AG04449 (cell line): ENCODE results near the gene HNRNPC.
"Not testable (repeated sequence)": the region's sequence is repeated elsewhere in the genome, so short reads cannot be mapped to it uniquely, and the experiment has no call there.

Experiments
- CTCF ChIA-PET: fragments of 350-600 bp; formaldehyde crosslinking; extraction: SDS; loops from one replicate; lab custom pipeline; 2021; ENCODE audit warnings: antibody characterized with exemption; lab: Yijun Ruan, JAX
- POLR2A ChIA-PET: fragments of 400-600, 350-600 bp; formaldehyde crosslinking; extraction: SDS; loops from one replicate; lab custom pipeline; 2020; ENCODE audit warnings: antibody characterized with exemption, inconsistent platforms; lab: Yijun Ruan, JAX
- DNase-seq: peaks from one replicate; pipeline ENCODE4 v3.0.0-alpha.2; 2010; ENCODE audit warnings: low read depth, low spot score
- H3K4me3 ChIP-seq: 2 replicates; pipeline ENCODE4 v1.5.1; 2011; ENCODE audit warnings: low read depth, mild to moderate bottlenecking, control low read depth, low read length
- TF ChIP-seq, protein P1 (sequence below): IDR thresholded peaks from one replicate; pipeline ENCODE4 v1.5.1; 2011; ENCODE audit warnings: mild to moderate bottlenecking, moderate library complexity, low read length, control low read depth, inconsistent platforms; ENCODE audit not compliant: insufficient read depth; ENCODE audit errors: missing control alignments

HNRNPC gene

DNA sequence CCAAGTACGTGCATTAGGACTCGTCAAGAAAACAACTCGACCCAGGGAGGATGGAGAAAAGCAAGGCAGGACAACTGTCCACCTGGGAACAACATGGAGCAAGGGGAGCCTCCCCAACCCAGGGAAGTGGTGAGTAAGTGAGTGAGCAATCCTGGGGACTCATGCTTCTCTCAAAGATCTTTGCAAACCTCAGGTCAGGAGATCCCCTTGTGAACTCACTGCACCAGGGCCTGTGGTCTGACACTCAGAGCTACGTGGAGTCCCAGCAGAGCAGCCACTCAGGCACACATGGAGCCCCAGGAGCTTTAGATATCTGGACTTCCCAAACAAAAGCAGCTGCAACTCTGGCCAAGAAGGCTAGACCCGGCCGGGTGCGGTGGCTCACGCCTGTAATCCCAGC lies 101.2 kb downstream of the HNRNPC start:
- TF ChIP-seq, protein P1, sequence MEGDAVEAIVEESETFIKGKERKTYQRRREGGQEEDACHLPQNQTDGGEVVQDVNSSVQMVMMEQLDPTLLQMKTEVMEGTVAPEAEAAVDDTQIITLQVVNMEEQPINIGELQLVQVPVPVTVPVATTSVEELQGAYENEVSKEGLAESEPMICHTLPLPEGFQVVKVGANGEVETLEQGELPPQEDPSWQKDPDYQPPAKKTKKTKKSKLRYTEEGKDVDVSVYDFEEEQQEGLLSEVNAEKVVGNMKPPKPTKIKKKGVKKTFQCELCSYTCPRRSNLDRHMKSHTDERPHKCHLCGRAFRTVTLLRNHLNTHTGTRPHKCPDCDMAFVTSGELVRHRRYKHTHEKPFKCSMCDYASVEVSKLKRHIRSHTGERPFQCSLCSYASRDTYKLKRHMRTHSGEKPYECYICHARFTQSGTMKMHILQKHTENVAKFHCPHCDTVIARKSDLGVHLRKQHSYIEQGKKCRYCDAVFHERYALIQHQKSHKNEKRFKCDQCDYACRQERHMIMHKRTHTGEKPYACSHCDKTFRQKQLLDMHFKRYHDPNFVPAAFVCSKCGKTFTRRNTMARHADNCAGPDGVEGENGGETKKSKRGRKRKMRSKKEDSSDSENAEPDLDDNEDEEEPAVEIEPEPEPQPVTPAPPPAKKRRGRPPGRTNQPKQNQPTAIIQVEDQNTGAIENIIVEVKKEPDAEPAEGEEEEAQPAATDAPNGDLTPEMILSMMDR = no peak
- H3K4me3 ChIP-seq = no peak overlapping the region
- DNase-seq = no peak
- CTCF ChIA-PET = interaction anchor here (1.6 kb wide), 1 partner anchor 31 kb away, joined by 5 read pairs; no protein-coding TSS in a partner anchor
- POLR2A ChIA-PET = no interaction called here

GRCh38 chr14:21165670-21166069 lies 103.6 kb downstream of the HNRNPC start:
- CTCF ChIA-PET = interaction anchor here (1.3 to 1.7 kb wide), 2 partner anchors 29 to 31 kb away, joined by 3 to 5 read pairs; no protein-coding TSS in a partner anchor
- H3K4me3 ChIP-seq, DNase-seq, POLR2A ChIA-PET: not testable (repeated sequence)

GRCh38 chr14:21165002-21165605 lies 104.1 kb downstream of the HNRNPC start:
- DNase-seq, H3K4me3 ChIP-seq: not testable (repeated sequence)
- CTCF ChIA-PET = interaction anchor here (1.3 to 1.7 kb wide), 2 partner anchors 29 to 30 kb away, joined by 3 to 5 read pairs; no protein-coding TSS in a partner anchor
- POLR2A ChIA-PET = interaction anchor here (0.6 kb wide), 1 partner anchor 1302 kb away, joined by 3 read pairs; no protein-coding TSS in a partner anchor

- POLR2A ChIA-PET = no interaction called here
- no peak for DNase-seq
- TF ChIP-seq, protein P1 = no peak
- CTCF ChIA-PET = no interaction called here
- no peak overlapping the region for H3K4me3 ChIP-seq
Observed at GRCh38 chr14:21163871-21164291, 105.4 kb downstream of the HNRNPC start.

DNA sequence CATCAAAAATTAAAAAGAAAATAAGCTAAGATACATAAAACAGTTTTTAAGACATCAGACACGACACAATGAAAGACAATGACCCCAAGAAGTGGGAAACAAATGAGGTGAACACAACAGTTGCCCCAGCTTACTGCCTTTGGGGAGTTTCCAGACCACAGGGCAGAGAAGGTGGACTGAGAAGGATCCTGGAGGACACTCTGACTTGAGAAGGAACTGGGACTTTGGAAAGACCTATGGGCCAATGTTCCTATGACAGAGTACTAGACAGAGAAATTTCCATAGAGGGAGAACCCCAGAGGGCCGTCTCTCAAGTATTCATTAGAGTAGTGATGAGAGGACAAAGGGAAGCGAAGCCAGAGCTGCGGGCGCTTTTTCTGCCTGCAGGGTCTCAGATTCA lies 107.2 kb downstream of the HNRNPC start:
- no peak for DNase-seq
- H3K4me3 ChIP-seq = no peak overlapping the region
- TF ChIP-seq, protein P1 = no peak
- POLR2A ChIA-PET = no interaction called here
- CTCF ChIA-PET = no interaction called here

DNA sequence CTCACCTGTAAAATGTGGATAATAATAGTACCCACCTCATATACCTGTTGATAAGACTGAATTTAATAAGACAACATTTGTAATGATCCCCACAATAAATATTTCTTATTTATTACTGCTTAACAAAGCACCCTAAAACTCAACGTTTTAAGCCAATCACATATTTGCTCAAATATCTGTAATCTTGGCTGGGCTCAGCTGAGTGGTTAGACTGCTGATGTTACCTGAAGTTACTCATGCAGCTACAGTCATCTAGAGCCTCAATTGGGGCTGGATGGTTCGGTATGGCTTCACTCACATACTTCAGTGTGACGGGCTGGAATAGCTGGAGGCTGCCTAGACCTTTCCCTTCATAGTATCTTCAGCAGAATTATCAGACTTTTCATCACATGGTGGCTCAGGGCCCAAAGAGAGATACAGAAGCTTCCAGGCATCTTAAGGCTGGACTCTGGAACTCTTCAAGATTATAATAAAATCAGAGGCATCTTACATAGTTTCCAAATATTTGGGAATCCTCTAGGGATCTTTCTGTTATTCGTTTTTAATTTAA lies 109.1 kb downstream of the HNRNPC start:
- DNase-seq = no peak
- POLR2A ChIA-PET = no interaction called here
- no peak overlapping the region for H3K4me3 ChIP-seq
- TF ChIP-seq, protein P1 = no peak
- CTCF ChIA-PET = no interaction called here
